Measurements from ENCODE around the gene ERP27. TPM values are rescaled to one million over a fixed set of nuclear protein-coding genes. Genes with fewer than 3 reads are reported as not detected.
A peak's percentile ranks its signal among the peaks of the same experiment; 100 is the strongest.

Gene ERP27
- total and polyA plus RNA-seq, 12 donors = 0.18 to 3.0 (median 1.2) TPM; not detected in 2

DNA sequence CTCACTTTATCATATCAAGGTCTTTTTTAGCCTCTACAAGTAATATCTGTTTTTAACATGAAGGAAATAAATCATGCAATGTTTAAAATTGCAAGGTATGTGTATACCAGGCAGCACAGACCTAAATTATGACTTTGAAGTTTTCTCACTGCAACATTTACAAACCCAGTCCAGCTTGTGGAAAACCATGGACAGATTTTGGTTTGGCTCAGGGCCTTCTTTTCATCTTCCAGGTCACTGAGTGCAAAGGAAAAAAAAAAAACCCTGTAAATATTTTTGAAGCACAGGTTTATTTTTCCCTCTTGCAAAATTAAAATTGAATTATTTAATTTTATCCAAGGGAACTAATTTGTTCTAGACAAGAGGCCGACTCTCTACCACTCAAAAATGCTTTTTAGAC is 66.5 kb downstream of the ERP27 start:
- no peaks in the 10 kb centered on the region for H3K9me3 ChIP-seq (replicated peaks in 1 of 3)
- DNase-seq = no peak
- no peaks in the 10 kb centered on the region for H3K4me1 ChIP-seq (replicated peaks in 1 of 2)
- TF ChIP-seq POLR2A (IDR thresholded peaks at IDR 0.05) = no peak
- TF ChIP-seq, protein P1, sequence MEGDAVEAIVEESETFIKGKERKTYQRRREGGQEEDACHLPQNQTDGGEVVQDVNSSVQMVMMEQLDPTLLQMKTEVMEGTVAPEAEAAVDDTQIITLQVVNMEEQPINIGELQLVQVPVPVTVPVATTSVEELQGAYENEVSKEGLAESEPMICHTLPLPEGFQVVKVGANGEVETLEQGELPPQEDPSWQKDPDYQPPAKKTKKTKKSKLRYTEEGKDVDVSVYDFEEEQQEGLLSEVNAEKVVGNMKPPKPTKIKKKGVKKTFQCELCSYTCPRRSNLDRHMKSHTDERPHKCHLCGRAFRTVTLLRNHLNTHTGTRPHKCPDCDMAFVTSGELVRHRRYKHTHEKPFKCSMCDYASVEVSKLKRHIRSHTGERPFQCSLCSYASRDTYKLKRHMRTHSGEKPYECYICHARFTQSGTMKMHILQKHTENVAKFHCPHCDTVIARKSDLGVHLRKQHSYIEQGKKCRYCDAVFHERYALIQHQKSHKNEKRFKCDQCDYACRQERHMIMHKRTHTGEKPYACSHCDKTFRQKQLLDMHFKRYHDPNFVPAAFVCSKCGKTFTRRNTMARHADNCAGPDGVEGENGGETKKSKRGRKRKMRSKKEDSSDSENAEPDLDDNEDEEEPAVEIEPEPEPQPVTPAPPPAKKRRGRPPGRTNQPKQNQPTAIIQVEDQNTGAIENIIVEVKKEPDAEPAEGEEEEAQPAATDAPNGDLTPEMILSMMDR (IDR thresholded peaks at IDR 0.05) = no peak
- H3K27ac ChIP-seq = no peak overlapping the region
- no peak overlapping the region for H3K4me3 ChIP-seq
- no peaks in the 10 kb centered on the region for H3K27me3 ChIP-seq
- intact Hi-C loops (cut with DNase I) = no loop called here
- WGBS, 4 donors = 74 to 82% (median 81%) methylated on average over 1 of the region's 1 CpG
- no peaks in the 10 kb centered on the region for H3K36me3 ChIP-seq (replicated peaks in 1 of 2)

DNA sequence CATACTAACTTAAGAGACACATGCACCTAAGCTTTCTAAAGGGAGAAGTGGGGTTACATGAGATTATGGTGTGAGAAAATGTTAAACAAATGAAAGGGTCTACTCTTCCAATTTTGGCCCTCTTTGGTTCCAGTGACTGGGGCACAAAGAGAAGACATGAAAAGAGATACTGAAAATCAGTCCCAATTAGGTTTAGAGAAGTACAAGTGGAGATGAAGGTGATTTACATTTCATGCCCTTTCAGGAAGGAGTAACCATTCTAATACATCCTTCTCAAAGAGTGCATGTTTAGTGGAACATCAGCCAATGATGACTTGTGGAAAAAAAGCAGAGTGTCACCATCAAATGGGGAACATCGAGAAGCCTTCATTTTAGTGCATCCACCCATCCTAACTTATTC is 67.1 kb downstream of the ERP27 start:
- TF ChIP-seq, protein P1 (IDR thresholded peaks at IDR 0.05) = no peak
- TF ChIP-seq POLR2A (IDR thresholded peaks at IDR 0.05) = no peak
- H3K4me1 ChIP-seq (replicated peaks in 1 of 2) = no peaks in the 10 kb centered on the region

DNA sequence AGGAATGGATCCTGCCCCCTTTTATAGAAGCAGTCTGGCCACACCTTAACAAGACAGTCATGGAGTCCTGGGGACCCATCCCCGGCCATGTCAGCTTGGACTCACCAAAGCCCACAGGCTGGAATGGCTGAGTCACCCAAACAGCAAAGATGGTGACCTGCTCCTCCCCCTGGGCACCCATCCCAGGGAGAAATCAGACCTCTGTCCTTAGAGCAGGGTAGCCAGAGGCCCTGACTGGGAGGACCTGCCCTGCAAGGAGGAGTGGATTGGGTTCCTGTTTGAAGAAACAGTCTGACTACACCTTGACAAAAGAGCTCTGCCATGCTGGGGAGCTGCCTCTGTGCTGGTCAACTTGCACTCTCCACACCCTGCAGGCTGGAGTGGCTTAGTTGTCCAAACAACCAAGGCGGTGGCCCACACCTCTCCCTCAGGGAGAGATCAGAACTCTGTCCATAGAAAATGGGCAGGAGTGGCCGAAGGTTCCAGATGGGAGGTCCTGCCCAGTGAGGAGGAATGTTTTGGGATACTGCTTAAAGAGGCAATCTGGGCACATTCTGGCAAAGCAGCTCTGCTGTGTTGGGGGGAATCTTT is 69.3 kb downstream of the ERP27 start:
- Histone ChIP-seq H3K4me1 (replicated peaks in 1 of 2) (no peaks in the 10 kb centered on the region), H3K9me3 (replicated peaks in 1 of 3) (no peaks in the 10 kb centered on the region), H3K27ac (no peak overlapping the region), H3K36me3 (replicated peaks in 1 of 2) (no peaks in the 10 kb centered on the region), H3K27me3 (no peaks in the 10 kb centered on the region), H3K4me3 (no peak overlapping the region)
- 86 to 100% (median 90%) methylated on average over 2 to 3 of the region's 3 CpGs for WGBS, 4 donors
- peak in 3 of 7 donors; percentile 44 to 48 (median 44) for DNase-seq
- TF ChIP-seq, protein P1 (IDR thresholded peaks at IDR 0.05) = no peak
- TF ChIP-seq POLR2A (IDR thresholded peaks at IDR 0.05) = no peak
- intact Hi-C loops (cut with DNase I) = no loop called here

More for the DNA sequence above, 67.1 kb downstream of the ERP27 start:
- Histone ChIP-seq H3K27me3 (no peaks in the 10 kb centered on the region), H3K27ac (no peak overlapping the region), H3K4me3 (no peak overlapping the region), H3K9me3 (replicated peaks in 1 of 3) (no peaks in the 10 kb centered on the region), H3K36me3 (replicated peaks in 1 of 2) (no peaks in the 10 kb centered on the region)
- DNase-seq = no peak
- intact Hi-C loops (cut with DNase I) = no loop called here
- 90 to 100% (median 94%) methylated on average over 1 of the region's 1 CpG for WGBS, 4 donors

Other genes starting within 250 kb of the ERP27 start
- not detected for gene GUCY2C, start 241.9 kb downstream of the ERP27 start, total RNA-seq
- gene GUCY2C, start 241.9 kb downstream of the ERP27 start, polyA plus RNA-seq = not detected
- gene WBP11, start 135.1 kb downstream of the ERP27 start, total RNA-seq = 100 to 1,000 TPM in 1 of 9 donors, 10 to 100 TPM in 8; 11.5 to 103 (median 29.5) TPM
- 100 to 1,000 TPM in 1 of 3 donors, 10 to 100 TPM in 2; 16.6 to 112 (median 20.2) TPM for gene WBP11, start 135.1 kb downstream of the ERP27 start, polyA plus RNA-seq
- gene C12orf60, start 134.9 kb downstream of the ERP27 start, total RNA-seq = 1 to 10 TPM; 2.6 to 9.3 (median 4.3) TPM
- gene C12orf60, start 134.9 kb downstream of the ERP27 start, polyA plus RNA-seq = 10 to 100 TPM in 1 of 3 donors, 1 to 10 TPM in 2; 3.1 to 12.5 (median 4.8) TPM
- under 1 TPM in 7 of 9 donors, not detected in 2; 0.11 to 0.41 (median 0.27) TPM for gene SMCO3, start 124.4 kb downstream of the ERP27 start, total RNA-seq
- gene SMCO3, start 124.4 kb downstream of the ERP27 start, polyA plus RNA-seq = under 1 TPM in 2 of 3 donors, not detected in 1; 0.20 to 0.24 TPM
- gene ART4, start 95.0 kb downstream of the ERP27 start, total RNA-seq = 10 to 100 TPM in 1 of 9 donors, 1 to 10 TPM in 6, under 1 TPM in 2; 0.22 to 15.2 (median 5.1) TPM
- 1 to 10 TPM in 1 of 3 donors, under 1 TPM in 2; 0.51 to 5.9 (median 0.88) TPM for gene ART4, start 95.0 kb downstream of the ERP27 start, polyA plus RNA-seq
- 1,000 to 10,000 TPM in 8 of 9 donors, 10 to 100 TPM in 1; 50.6 to 2,003 (median 1,303) TPM for gene MGP, start 52.7 kb downstream of the ERP27 start, total RNA-seq
- gene MGP, start 52.7 kb downstream of the ERP27 start, polyA plus RNA-seq = 1,000 to 10,000 TPM in 2 of 3 donors, 100 to 1,000 TPM in 1; 999 to 1,170 (median 1,064) TPM
- gene ARHGDIB, start 23.1 kb upstream of the ERP27 start, total RNA-seq = 100 to 1,000 TPM in 5 of 9 donors, 10 to 100 TPM in 4; 28.3 to 196 (median 101) TPM
- 100 to 1,000 TPM; 157 to 190 (median 165) TPM for gene ARHGDIB, start 23.1 kb upstream of the ERP27 start, polyA plus RNA-seq
- 1 to 10 TPM in 2 of 9 donors, not detected in 7; 1.1 to 5.9 TPM for gene PDE6H, start 34.5 kb upstream of the ERP27 start, total RNA-seq
- gene PDE6H, start 34.5 kb upstream of the ERP27 start, polyA plus RNA-seq = 1 to 10 TPM in 1 of 3 donors, under 1 TPM in 1, not detected in 1; 0.48 to 1.9 TPM

All from adrenal gland (tissue), 12 donors.